Thyroid gland (tissue), 4 donors: ENCODE results near the gene PLEKHA7. TPM values are rescaled to one million over a fixed set of nuclear protein-coding genes. Genes with fewer than 3 reads are reported as not detected.

Experiments
- DNase-seq, 2 donors: peaks; one replicate each; pipeline ENCODE4 v3.0.0-alpha.2; 2019
- H3K27ac ChIP-seq, 3 donors: fragments of 200-600 bp; sonication (generic); 1 replicate in 2 of 3; 2 replicates in 1 of 3; pipeline ENCODE4 v1.5.1; 2016 to 2019; ENCODE audit warnings: mild to moderate bottlenecking in 1 of 3, moderate library complexity in 1 of 3
- H3K27me3 ChIP-seq: fragments of 200-600 bp; sonication (generic); one replicate; pipeline ENCODE4 v1.5.1; 2019
- H3K36me3 ChIP-seq, 2 donors: fragments of 200-600 bp; sonication (generic); one replicate each; pipeline ENCODE4 v1.5.1; 2016 to 2019
- H3K4me1 ChIP-seq, 2 donors: fragments of 200-600 bp; sonication (generic); one replicate each; pipeline ENCODE4 v1.5.1; 2017 to 2019
- H3K4me3 ChIP-seq, 3 donors: fragments of 200-600 bp; sonication (generic); replicated peaks in 1 of 3; 1 replicate in 2 of 3; 2 replicates in 1 of 3; pipeline ENCODE4 v1.5.1; 2016; ENCODE audit warnings: mild to moderate bottlenecking in 1 of 3
- H3K9me3 ChIP-seq: fragments of 200-600 bp; sonication (generic); one replicate; pipeline ENCODE4 v1.5.1; 2017
- CTCF ChIP-seq, 6 experiments: fragments of 200-600 bp in 3 of 6; fragments of 450-650 bp in 3 of 6; sonication (generic) in 3 of 6; IDR thresholded peaks; one replicate each; pipeline ENCODE4 v1.5.1; 2016 to 2019; ENCODE audit warnings: antibody characterized with exemption in 6 of 6, mild to moderate bottlenecking in 2 of 6, inconsistent platforms in 1 of 6, moderate library complexity in 1 of 6
- POLR2A ChIP-seq, 2 donors: fragments of 450-650 bp; IDR thresholded peaks; one replicate each; pipeline ENCODE4 v1.6.1; 2017; ENCODE audit warnings: antibody characterized with exemption in 2 of 2, mild to moderate bottlenecking in 2 of 2, moderate library complexity in 1 of 2
- WGBS, 2 donors: methylation state at CpG; one replicate each; pipeline ENCODE4 v1.1.5; 2017; 5-methylcytosine and 5-hydroxymethylcytosine counted together
- intact Hi-C: fragments of 100-400 bp; cut with DNase I; formaldehyde crosslinking; loops from one replicate; pipeline ENCODE4 v1.15.1; 2023
- total RNA-seq, 4 donors: library from RNA; depleted of rRNA; stranded (reverse); fragments of >200 nt; gene quantifications; one replicate each; pipeline ENCODE4 v1.2.3, GENCODE V29; 2016

Gene PLEKHA7
- total RNA-seq, 4 donors from 2014 or later = 22.5 to 29.0 (median 23.4) TPM

- TF ChIP-seq POLR2A (IDR thresholded peaks at IDR 0.05) = no peak
- TF ChIP-seq CTCF (IDR thresholded peaks at IDR 0.05) = no peak
- H3K36me3 ChIP-seq = no peaks in the 10 kb centered on the region
- peaks cover 12 to 16% of the 10 kb centered on the region in 2 donors for H3K4me1 ChIP-seq
- intact Hi-C loops = no loop called here
- H3K27ac ChIP-seq = no peak overlapping the region
- DNase-seq = no peak
- no peaks in the 10 kb centered on the region for H3K9me3 ChIP-seq
- no peak overlapping the region for H3K4me3 ChIP-seq
- no peaks in the 10 kb centered on the region for H3K27me3 ChIP-seq
- 91 to 96% methylated on average over 4 to 8 of the region's 8 CpGs for WGBS, 2 donors
Measured at GRCh38 chr11:16778876-16779275, 235.3 kb downstream of the PLEKHA7 start.

- 81 to 93% methylated on average over 6 of the region's 6 CpGs for WGBS, 2 donors
- Histone ChIP-seq H3K27me3 (no peaks in the 10 kb centered on the region), H3K27ac (no peak overlapping the region), H3K4me1 (peaks cover 12 to 16% of the 10 kb centered on the region in 2 donors), H3K36me3 (no peaks in the 10 kb centered on the region), H3K4me3 (no peak overlapping the region), H3K9me3 (no peaks in the 10 kb centered on the region)
- intact Hi-C loops = no loop called here
- TF ChIP-seq POLR2A (IDR thresholded peaks at IDR 0.05) = no peak
- TF ChIP-seq CTCF (IDR thresholded peaks at IDR 0.05) = no peak
- DNase-seq = no peak
Measured at GRCh38 chr11:16778286-16778685, 235.9 kb downstream of the PLEKHA7 start.

GRCh38 chr11:16777613-16777975 lies 236.6 kb downstream of the PLEKHA7 start:
- intact Hi-C loops = no loop called here
- Histone ChIP-seq H3K9me3 (no peaks in the 10 kb centered on the region), H3K4me3 (no peak overlapping the region), H3K4me1 (peaks cover 11 to 14% of the 10 kb centered on the region in 2 donors), H3K36me3 (no peaks in the 10 kb centered on the region), H3K27me3 (no peaks in the 10 kb centered on the region), H3K27ac (no peak overlapping the region)
- WGBS, 2 donors = 91 to 100% methylated on average over 2 to 3 of the region's 3 CpGs
- TF ChIP-seq POLR2A (IDR thresholded peaks at IDR 0.05) (no peak), CTCF (IDR thresholded peaks at IDR 0.05) (no peak)
- DNase-seq = no peak

- Histone ChIP-seq H3K27me3 (no peaks in the 10 kb centered on the region), H3K36me3 (no peaks in the 10 kb centered on the region), H3K4me1 (peaks cover 5 to 8% of the 10 kb centered on the region in 2 donors), H3K9me3 (no peaks in the 10 kb centered on the region), H3K4me3 (no peak overlapping the region), H3K27ac (no peak overlapping the region)
- no peak for DNase-seq
- intact Hi-C loops = no loop called here
- TF ChIP-seq CTCF (IDR thresholded peaks at IDR 0.05) = no peak
- TF ChIP-seq POLR2A (IDR thresholded peaks at IDR 0.05) = no peak
- WGBS, 2 donors = 79 to 81% methylated on average over 14 of the region's 14 CpGs
Measured at GRCh38 chr11:16776711-16777612, 237.3 kb downstream of the PLEKHA7 start.

GRCh38 chr11:16775614-16776283 lies 238.5 kb downstream of the PLEKHA7 start:
- TF ChIP-seq POLR2A (IDR thresholded peaks at IDR 0.05) = no peak
- TF ChIP-seq CTCF (IDR thresholded peaks at IDR 0.05) = no peak
- H3K27me3 ChIP-seq = no peaks in the 10 kb centered on the region
- no peak for DNase-seq
- H3K4me1 ChIP-seq = no peaks in the 10 kb centered on the region
- no peaks in the 10 kb centered on the region for H3K9me3 ChIP-seq
- no peak overlapping the region for H3K27ac ChIP-seq
- intact Hi-C loops = no loop called here
- 89 to 93% methylated on average over 16 of the region's 16 CpGs for WGBS, 2 donors
- H3K36me3 ChIP-seq = no peaks in the 10 kb centered on the region
- no peak overlapping the region for H3K4me3 ChIP-seq
